ENCODE measurements around the gene SERTM1. TPM values are rescaled to one million over a fixed set of nuclear protein-coding genes. Genes with fewer than 3 reads are reported as not detected.

The SERTM1 gene
- total RNA-seq, 4 donors from 2014 or later = 1.3 to 6.6 (median 4.0) TPM

DNA sequence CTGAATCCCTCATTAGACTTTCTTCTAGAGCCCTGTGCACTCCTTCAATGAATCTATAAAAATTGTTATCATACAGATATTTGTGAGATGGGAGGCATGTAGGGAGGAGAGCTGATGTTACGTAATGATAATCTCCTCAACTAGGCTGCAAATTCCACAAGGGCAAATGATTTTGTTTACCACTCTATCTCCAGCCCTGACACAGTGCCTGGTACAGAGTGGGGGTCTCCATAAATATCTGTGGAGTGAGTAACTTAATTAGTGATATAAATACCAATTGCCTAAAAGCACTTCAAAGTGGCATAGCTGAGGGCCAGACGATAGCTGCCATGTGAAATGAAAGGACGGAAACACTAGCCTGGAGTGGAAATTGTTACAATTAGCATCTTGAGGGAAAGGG, 54.2 kb downstream of the SERTM1 start:
- Histone ChIP-seq H3K36me3 (no peaks in the 10 kb centered on the region), H3K4me1 (no peaks in the 10 kb centered on the region), H3K27me3 (no peaks in the 10 kb centered on the region), H3K9me3 (no peaks in the 10 kb centered on the region), H3K27ac (no peak overlapping the region), H3K4me3 (replicated peaks in 1 of 3) (no peak overlapping the region)
- 94 to 95% methylated on average over 3 of the region's 3 CpGs for WGBS, 2 donors
- no peak for TF ChIP-seq POLR2A (IDR thresholded peaks at IDR 0.05)
- TF ChIP-seq, protein P1, sequence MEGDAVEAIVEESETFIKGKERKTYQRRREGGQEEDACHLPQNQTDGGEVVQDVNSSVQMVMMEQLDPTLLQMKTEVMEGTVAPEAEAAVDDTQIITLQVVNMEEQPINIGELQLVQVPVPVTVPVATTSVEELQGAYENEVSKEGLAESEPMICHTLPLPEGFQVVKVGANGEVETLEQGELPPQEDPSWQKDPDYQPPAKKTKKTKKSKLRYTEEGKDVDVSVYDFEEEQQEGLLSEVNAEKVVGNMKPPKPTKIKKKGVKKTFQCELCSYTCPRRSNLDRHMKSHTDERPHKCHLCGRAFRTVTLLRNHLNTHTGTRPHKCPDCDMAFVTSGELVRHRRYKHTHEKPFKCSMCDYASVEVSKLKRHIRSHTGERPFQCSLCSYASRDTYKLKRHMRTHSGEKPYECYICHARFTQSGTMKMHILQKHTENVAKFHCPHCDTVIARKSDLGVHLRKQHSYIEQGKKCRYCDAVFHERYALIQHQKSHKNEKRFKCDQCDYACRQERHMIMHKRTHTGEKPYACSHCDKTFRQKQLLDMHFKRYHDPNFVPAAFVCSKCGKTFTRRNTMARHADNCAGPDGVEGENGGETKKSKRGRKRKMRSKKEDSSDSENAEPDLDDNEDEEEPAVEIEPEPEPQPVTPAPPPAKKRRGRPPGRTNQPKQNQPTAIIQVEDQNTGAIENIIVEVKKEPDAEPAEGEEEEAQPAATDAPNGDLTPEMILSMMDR (IDR thresholded peaks at IDR 0.05) = no peak
- DNase-seq = no peak
- intact Hi-C loops (cut with DNase I) = no loop called here

DNA sequence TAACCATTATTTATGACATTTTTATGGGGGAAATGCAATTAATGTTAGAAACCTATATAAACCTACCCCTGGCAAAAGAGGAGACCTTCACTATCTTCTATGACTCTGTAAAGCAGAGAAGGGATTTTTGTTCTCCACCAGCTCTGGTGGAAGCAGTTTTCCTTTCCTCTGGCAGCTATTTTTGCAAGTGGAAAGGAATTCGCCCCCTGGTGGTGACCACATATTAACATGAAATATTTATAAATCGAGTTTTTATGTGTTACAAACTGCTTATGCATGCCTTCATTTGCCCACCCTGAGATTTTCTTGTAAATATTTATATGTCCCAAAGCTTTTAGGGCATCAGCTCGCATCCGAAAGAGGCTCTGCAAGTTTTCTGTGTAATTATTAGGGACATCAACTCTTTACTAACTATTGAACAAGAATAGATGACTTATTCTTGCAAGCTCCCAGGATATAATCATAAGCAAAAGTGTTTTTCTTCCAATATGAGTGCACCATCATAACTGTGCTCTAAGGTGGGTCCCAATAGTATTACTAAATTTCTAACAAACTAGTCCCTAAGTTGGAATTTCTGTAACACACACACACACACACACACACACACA, 62.4 kb downstream of the SERTM1 start:
- 25% methylated on average over 4 of the region's 4 CpGs for WGBS, 2 donors
- no peaks in the 10 kb centered on the region for H3K36me3 ChIP-seq
- no peak overlapping the region for H3K27ac ChIP-seq
- intact Hi-C loops (cut with DNase I) = loop anchor here (5.0 kb wide), 1 partner anchor 279 kb away; no protein-coding TSS in a partner anchor
- H3K27me3 ChIP-seq = no peaks in the 10 kb centered on the region
- no peak overlapping the region for H3K4me3 ChIP-seq (replicated peaks in 1 of 3)
- no peaks in the 10 kb centered on the region for H3K4me1 ChIP-seq
- peak; percentile 49 to 63 for DNase-seq
- H3K9me3 ChIP-seq = no peaks in the 10 kb centered on the region
- TF ChIP-seq, protein P1 (IDR thresholded peaks at IDR 0.05) = peak; percentile 43 to 72 (median 66)
- no peak for TF ChIP-seq POLR2A (IDR thresholded peaks at IDR 0.05)

DNA sequence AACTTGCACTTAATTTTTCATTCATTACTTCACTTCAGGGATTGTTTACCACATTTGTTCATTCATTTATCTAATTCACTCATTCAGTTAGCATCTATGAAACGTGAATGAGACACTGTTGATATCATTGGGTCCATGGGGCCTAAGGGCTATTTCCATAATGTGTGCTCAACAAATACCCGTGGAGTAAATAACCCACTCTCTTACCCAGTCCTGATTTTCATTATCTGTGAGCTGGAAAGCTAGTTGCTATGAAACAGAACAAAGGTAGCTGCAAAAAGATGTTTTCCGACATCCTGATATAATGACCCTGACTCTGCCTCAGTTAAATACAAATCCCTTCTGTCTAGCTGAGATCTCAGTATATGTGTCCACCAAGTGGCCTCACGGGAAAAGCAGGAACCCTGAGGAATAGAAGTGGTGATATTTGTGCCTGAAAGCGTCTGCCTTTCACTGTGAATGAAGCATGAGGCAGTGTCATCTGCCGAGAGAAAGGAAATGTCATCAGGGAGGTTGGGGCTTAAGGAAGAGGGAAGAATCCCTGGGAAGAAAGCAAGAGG, 63.8 kb downstream of the SERTM1 start:
- Histone ChIP-seq H3K4me3 (replicated peaks in 1 of 3) (no peak overlapping the region), H3K27ac (no peak overlapping the region), H3K4me1 (no peaks in the 10 kb centered on the region), H3K27me3 (no peaks in the 10 kb centered on the region), H3K9me3 (no peaks in the 10 kb centered on the region), H3K36me3 (no peaks in the 10 kb centered on the region)
- 77 to 85% methylated on average over 6 of the region's 6 CpGs for WGBS, 2 donors
- TF ChIP-seq, protein P1 (IDR thresholded peaks at IDR 0.05) = no peak
- no peak for TF ChIP-seq POLR2A (IDR thresholded peaks at IDR 0.05)
- DNase-seq = no peak
- intact Hi-C loops (cut with DNase I) = loop anchor here (5.0 kb wide), 1 partner anchor 280 kb away; no protein-coding TSS in a partner anchor

DNA sequence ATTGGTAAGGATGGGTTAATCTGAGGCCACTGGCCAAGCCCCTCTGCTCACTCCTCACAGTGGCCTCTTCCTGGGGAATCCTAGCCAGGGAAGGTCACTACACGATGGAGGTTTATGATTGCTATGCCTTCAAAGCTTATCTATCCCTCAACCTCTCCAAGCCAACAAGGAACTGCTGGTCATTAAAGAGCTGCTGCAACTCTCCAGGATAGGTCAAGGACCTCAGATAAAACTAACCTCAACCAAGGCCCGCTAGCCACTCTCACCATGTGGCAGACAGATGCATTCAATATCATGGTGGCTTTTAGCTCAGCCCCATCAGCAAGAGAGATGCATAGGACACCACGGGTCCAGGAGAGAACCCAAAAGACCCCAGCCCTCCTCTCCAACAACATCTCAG, 71.6 kb downstream of the SERTM1 start:
- intact Hi-C loops (cut with DNase I) = no loop called here
- Histone ChIP-seq H3K9me3 (no peaks in the 10 kb centered on the region), H3K4me3 (replicated peaks in 1 of 3) (no peak overlapping the region), H3K4me1 (no peaks in the 10 kb centered on the region), H3K27ac (no peak overlapping the region), H3K27me3 (no peaks in the 10 kb centered on the region), H3K36me3 (no peaks in the 10 kb centered on the region)
- DNase-seq = no peak
- 70 to 80% methylated on average over 3 of the region's 3 CpGs for WGBS, 2 donors
- TF ChIP-seq, protein P1 (IDR thresholded peaks at IDR 0.05) = no peak
- TF ChIP-seq POLR2A (IDR thresholded peaks at IDR 0.05) = no peak

DNA sequence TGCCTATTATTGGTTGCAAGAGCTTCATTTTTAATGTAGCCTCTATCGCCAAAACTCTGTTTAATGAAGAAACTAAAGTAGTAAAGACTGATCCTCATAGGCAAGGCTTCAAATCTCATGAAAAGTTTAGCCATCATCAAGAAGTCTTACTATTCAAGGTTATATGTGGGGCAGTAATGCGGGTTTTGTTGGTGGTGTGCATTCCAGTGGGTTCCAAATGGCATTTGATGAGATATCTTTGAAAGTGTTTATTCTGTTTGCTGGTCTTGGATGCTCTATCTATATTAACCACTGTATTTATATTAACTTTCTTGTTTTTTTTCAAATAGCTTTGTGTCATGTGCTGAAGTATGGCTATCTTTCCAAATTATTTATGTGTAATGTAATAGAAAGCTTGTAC, 72.2 kb downstream of the SERTM1 start:
- H3K4me1 ChIP-seq = no peaks in the 10 kb centered on the region
- H3K27ac ChIP-seq = no peak overlapping the region
- no peaks in the 10 kb centered on the region for H3K9me3 ChIP-seq
- intact Hi-C loops (cut with DNase I) = no loop called here
- TF ChIP-seq, protein P1 (IDR thresholded peaks at IDR 0.05) = no peak
- H3K27me3 ChIP-seq = no peaks in the 10 kb centered on the region
- no peak for DNase-seq
- H3K4me3 ChIP-seq (replicated peaks in 1 of 3) = no peak overlapping the region
- H3K36me3 ChIP-seq = no peaks in the 10 kb centered on the region
- WGBS, 2 donors = 93 to 96% methylated on average over 2 of the region's 2 CpGs

All from thyroid gland (tissue), 4 donors.